CD14-positive monocyte (primary cell): ENCODE results near the gene KIAA1614. TPM values are rescaled to one million over a fixed set of nuclear protein-coding genes. Genes with fewer than 3 reads are reported as not detected.
A peak's percentile ranks its signal among the peaks of the same experiment; 100 is the strongest.

Source experiments
- DNase-seq, 3 donors: peaks; one replicate each; pipeline ENCODE4 v3.0.0-alpha.2; 2011 to 2022
- H2AFZ ChIP-seq: 2 replicates; pipeline ENCODE4 v1.6.0; 2012; ENCODE audit warnings: mild to moderate bottlenecking, low read depth, low read length, inconsistent platforms; ENCODE audit not compliant: insufficient read depth, poor library complexity, severe bottlenecking
- H3K27ac ChIP-seq, 2 donors: 1 replicate in 1 of 2; 2 replicates in 1 of 2; pipeline ENCODE4 v1.5.1; 2012 to 2013; ENCODE audit warnings: low read length in 2 of 2, control low read depth in 1 of 2, inconsistent platforms in 1 of 2, low read depth in 1 of 2, mild to moderate bottlenecking in 1 of 2
- H3K27me3 ChIP-seq, 2 donors: one replicate each; pipeline versions ENCODE4 v1.6.0 to v1.6.1; 2011 to 2013; ENCODE audit warnings: low read length in 2 of 2; ENCODE audit not compliant: control insufficient read depth in 2 of 2, insufficient read depth in 2 of 2
- H3K36me3 ChIP-seq, 2 donors: replicated peaks in 1 of 2; 1 replicate in 1 of 2; 2 replicates in 1 of 2; pipeline versions ENCODE4 v1.5.1 to v1.6.1; 2012 to 2013; ENCODE audit warnings: low read length in 2 of 2, control low read depth in 1 of 2, inconsistent platforms in 1 of 2, mild to moderate bottlenecking in 1 of 2; ENCODE audit not compliant: insufficient read depth in 2 of 2, control insufficient read depth in 1 of 2
- H3K4me1 ChIP-seq, 2 donors: 1 replicate in 1 of 2; 2 replicates in 1 of 2; pipeline versions ENCODE4 v1.5.1 to v1.6.1; 2012 to 2013; ENCODE audit warnings: low read length in 2 of 2, control low read depth in 1 of 2, inconsistent platforms in 1 of 2, mild to moderate bottlenecking in 1 of 2, moderate library complexity in 1 of 2; ENCODE audit not compliant: insufficient read depth in 2 of 2, control insufficient read depth in 1 of 2
- H3K4me2 ChIP-seq: replicated peaks from 2 replicates; pipeline ENCODE3; 2012; ENCODE audit warnings: low read length, moderate library complexity, mild to moderate bottlenecking; ENCODE audit not compliant: poor library complexity, severe bottlenecking; ENCODE audit errors: extremely low read depth
- H3K4me3 ChIP-seq, 3 experiments: fragments of 200-600 bp in 1 of 3; sonication (generic) in 1 of 3; replicated peaks in 1 of 3; 1 replicate in 2 of 3; 2 replicates in 1 of 3; pipeline ENCODE4 v1.5.1; 2011 to 2013; ENCODE audit warnings: low read length in 3 of 3, mild to moderate bottlenecking in 3 of 3, control low read depth in 2 of 3, low read depth in 2 of 3, inconsistent platforms in 1 of 3, moderate library complexity in 1 of 3
- H3K79me2 ChIP-seq: 2 replicates; pipeline ENCODE4 v1.6.0; 2012; ENCODE audit warnings: mild to moderate bottlenecking, control low read depth, inconsistent platforms, low read length, moderate library complexity; ENCODE audit not compliant: insufficient read depth
- H3K9ac ChIP-seq: 2 replicates; pipeline ENCODE4 v1.6.0; 2017; ENCODE audit warnings: low read length, mild to moderate bottlenecking; ENCODE audit not compliant: insufficient read depth, poor library complexity, severe bottlenecking
- H3K9me3 ChIP-seq, 2 donors: replicated peaks in 1 of 2; 1 replicate in 1 of 2; 2 replicates in 1 of 2; pipeline versions ENCODE4 v1.5.1 to v1.6.1; 2012 to 2013; ENCODE audit warnings: low read length in 2 of 2, control low read depth in 1 of 2; ENCODE audit not compliant: control insufficient read depth in 1 of 2, insufficient read depth in 1 of 2
- H4K20me1 ChIP-seq: 2 replicates; pipeline ENCODE4 v1.6.0; 2012; ENCODE audit warnings: mild to moderate bottlenecking, low read length, control low read depth, moderate library complexity; ENCODE audit not compliant: insufficient read depth
- H3K27ac Mint-ChIP-seq, 7 donors: one replicate each; pipeline ENCODE4 v1.8.0; 2020; ENCODE audit warnings: mild to moderate bottlenecking in 7 of 7, mixed read lengths in 7 of 7, moderate library complexity in 6 of 7, inconsistent platforms in 2 of 7
- H3K27me3 Mint-ChIP-seq, 3 donors: one replicate each; pipeline ENCODE4 v1.8.0; 2021 to 2022; ENCODE audit warnings: low read depth in 3 of 3, mild to moderate bottlenecking in 3 of 3, mixed read lengths in 3 of 3, moderate library complexity in 3 of 3, inconsistent platforms in 1 of 3
- H3K36me3 Mint-ChIP-seq, 2 donors: one replicate each; pipeline ENCODE4 v1.8.0; 2020; ENCODE audit warnings: mixed read lengths in 2 of 2, inconsistent platforms in 1 of 2, mild to moderate bottlenecking in 1 of 2
- H3K4me1 Mint-ChIP-seq: one replicate; pipeline ENCODE4 v1.8.0; 2020; ENCODE audit warnings: mild to moderate bottlenecking, mixed read lengths
- H3K4me3 Mint-ChIP-seq, 2 donors: one replicate each; pipeline ENCODE4 v1.8.0; 2020; ENCODE audit warnings: mild to moderate bottlenecking in 2 of 2, mixed read lengths in 2 of 2, moderate library complexity in 1 of 2
- H3K9me3 Mint-ChIP-seq, 7 donors: one replicate each; pipeline ENCODE4 v1.8.0; 2020 to 2022; ENCODE audit warnings: mixed read lengths in 7 of 7, mild to moderate bottlenecking in 6 of 7, moderate library complexity in 6 of 7, inconsistent platforms in 2 of 7
- WGBS: methylation state at CpG from one replicate; pipeline ENCODE4 v1.1.5; 2013; ENCODE audit warnings: missing lambda C conversion rate; ENCODE audit not compliant: insufficient coverage; 5-methylcytosine and 5-hydroxymethylcytosine counted together
- intact Hi-C, 2 donors: fragments of 100-400 bp; cut with micrococcal nuclease; formaldehyde crosslinking; loops; one replicate each; pipeline versions ENCODE4 v1.15.0 to v1.15.1; 2023
- polyA plus RNA-seq, 3 donors: library from polyadenylated mRNA; depleted of rRNA in 1 of 3; unstranded in 2 of 3; stranded (reverse) in 1 of 3; fragments of 300-500 nt in 2 of 3; fragments of >200 nt in 1 of 3; fragmentation: Illumina TruSeq in 2 of 3; gene quantifications; 1 replicate in 2 of 3; 2 replicates in 1 of 3; pipeline ENCODE4 v1.2.3, GENCODE V29; 2012 to 2021
- TF ChIP-seq, protein P1 (sequence below): fragments of 200-600 bp; IDR thresholded peaks from one replicate; pipeline ENCODE4 v1.8.0; 2022; ENCODE audit warnings: antibody characterized with exemption, mild to moderate bottlenecking

The KIAA1614 gene
- polyA plus RNA-seq, 3 donors = 0.08 TPM; not detected in 2

DNA sequence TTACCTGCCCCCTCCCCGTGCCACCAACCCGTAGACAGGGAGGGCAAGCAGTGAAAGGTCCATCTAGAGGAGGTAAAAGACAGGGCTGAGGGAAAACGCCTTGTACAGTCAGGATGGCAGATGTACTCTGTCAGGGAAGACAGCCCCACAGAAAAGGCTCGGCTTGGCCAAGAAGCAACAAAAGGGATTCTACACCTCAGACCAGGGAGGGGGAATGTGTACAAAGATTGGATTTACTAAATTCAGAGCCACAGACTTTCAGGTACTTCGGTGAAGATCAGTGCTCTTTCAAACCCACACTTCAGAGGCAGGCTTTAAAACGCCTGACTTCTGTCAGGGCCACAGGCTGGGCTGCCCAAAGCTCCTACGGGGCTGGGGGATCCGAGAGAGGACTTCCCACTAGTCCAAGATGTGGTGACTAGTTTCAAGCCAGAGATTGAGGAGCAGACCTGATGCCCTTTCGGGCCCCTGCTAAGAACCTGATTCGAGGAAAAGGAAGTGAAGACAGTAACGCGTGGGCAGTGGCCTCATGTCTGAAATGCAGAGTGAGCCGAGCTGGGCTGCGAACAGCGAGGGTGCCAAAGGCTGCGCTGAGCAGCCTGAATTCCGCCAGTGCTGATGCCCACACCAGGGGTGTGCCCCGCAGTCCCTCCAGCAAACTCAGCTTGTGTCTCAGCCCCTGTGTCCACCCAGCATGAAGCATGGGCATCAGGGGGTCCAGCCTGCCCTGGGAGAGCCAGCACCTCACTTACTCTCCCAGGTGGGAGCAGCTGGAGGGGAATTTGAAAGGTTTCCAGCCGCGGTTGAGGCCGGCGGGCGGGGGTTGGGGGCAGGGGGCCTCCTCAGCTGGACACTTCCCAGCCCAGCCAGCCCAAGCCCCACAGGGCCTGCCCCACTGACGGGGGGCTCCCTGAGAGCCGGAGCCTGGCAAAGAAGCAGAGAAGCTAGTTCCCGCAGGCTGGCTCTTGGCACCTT, 36.2 kb downstream of the KIAA1614 start:
- intact Hi-C loops = no loop called here
- H3K4me3 ChIP-seq = no peak overlapping the region
- H3K9me3 ChIP-seq = peaks cover 17 to 22% of the 10 kb centered on the region in 2 donors
- H3K79me2 ChIP-seq = no peaks in the 10 kb centered on the region
- Mint-ChIP-seq H3K36me3 (peaks cover 29 to 30% of the 10 kb centered on the region in 2 donors), H3K9me3 (peaks cover 14 to 29% (median 22%) of the 10 kb centered on the region in 7 donors), H3K27ac (peak overlapping the region in 3 of 7 donors; percentile 2 to 54 (median 25)), H3K27me3 (peaks cover 0 to 14% (median 9%) of the 10 kb centered on the region in 3 donors), H3K4me1 (peaks cover 6% of the 10 kb centered on the region), H3K4me3 (no peak overlapping the region)
- H3K27ac ChIP-seq = no peak overlapping the region
- peaks cover 19% of the 10 kb centered on the region for H4K20me1 ChIP-seq
- peaks cover 0 to 32% of the 10 kb centered on the region in 2 donors for H3K36me3 ChIP-seq
- H3K27me3 ChIP-seq = peaks cover 0 to 4% of the 10 kb centered on the region in 2 donors
- peaks cover 6 to 8% of the 10 kb centered on the region in 2 donors for H3K4me1 ChIP-seq
- no peak overlapping the region for H2AFZ ChIP-seq
- 71% methylated on average over 20 of the region's 26 CpGs for WGBS
- no peak for DNase-seq
- TF ChIP-seq, protein P1, sequence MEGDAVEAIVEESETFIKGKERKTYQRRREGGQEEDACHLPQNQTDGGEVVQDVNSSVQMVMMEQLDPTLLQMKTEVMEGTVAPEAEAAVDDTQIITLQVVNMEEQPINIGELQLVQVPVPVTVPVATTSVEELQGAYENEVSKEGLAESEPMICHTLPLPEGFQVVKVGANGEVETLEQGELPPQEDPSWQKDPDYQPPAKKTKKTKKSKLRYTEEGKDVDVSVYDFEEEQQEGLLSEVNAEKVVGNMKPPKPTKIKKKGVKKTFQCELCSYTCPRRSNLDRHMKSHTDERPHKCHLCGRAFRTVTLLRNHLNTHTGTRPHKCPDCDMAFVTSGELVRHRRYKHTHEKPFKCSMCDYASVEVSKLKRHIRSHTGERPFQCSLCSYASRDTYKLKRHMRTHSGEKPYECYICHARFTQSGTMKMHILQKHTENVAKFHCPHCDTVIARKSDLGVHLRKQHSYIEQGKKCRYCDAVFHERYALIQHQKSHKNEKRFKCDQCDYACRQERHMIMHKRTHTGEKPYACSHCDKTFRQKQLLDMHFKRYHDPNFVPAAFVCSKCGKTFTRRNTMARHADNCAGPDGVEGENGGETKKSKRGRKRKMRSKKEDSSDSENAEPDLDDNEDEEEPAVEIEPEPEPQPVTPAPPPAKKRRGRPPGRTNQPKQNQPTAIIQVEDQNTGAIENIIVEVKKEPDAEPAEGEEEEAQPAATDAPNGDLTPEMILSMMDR = no peak
- no peak overlapping the region for H3K4me2 ChIP-seq
- no peak overlapping the region for H3K9ac ChIP-seq

DNA sequence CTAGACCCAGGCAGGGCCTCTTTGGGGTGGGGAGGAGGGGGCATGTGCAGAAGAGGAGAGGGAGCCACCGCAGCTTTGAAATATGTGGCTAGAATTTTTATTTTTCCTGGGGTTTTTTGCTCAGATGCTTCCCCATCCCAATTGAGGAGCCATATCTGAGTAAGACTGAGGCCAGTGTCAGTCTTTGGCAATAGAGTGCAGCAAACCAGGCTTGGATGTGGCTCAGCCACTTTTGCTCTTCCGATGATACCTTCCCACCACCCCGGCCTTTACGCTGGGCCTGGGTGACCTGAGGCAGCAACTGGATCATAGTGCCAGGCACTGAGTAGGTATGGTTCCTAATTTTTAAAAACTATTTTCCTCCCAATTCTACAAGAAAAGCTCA, 36.9 kb downstream of the KIAA1614 start:
- peaks cover 17 to 22% of the 10 kb centered on the region in 2 donors for H3K9me3 ChIP-seq
- H3K27me3 Mint-ChIP-seq = peaks cover 0 to 14% (median 9%) of the 10 kb centered on the region in 3 donors
- TF ChIP-seq, protein P1 = no peak
- peaks cover 14 to 29% (median 22%) of the 10 kb centered on the region in 7 donors for H3K9me3 Mint-ChIP-seq
- peaks cover 22% of the 10 kb centered on the region for H4K20me1 ChIP-seq
- no peak overlapping the region for H2AFZ ChIP-seq
- H3K4me1 ChIP-seq = peaks cover 10 to 15% of the 10 kb centered on the region in 2 donors
- intact Hi-C loops = no loop called here
- H3K27me3 ChIP-seq = peaks cover 0 to 4% of the 10 kb centered on the region in 2 donors
- H3K27ac ChIP-seq = no peak overlapping the region
- peaks cover 30 to 32% of the 10 kb centered on the region in 2 donors for H3K36me3 Mint-ChIP-seq
- H3K4me1 Mint-ChIP-seq = peaks cover 10% of the 10 kb centered on the region
- H3K27ac Mint-ChIP-seq = peak overlapping the region in 1 of 7 donors; percentile 23
- no peaks in the 10 kb centered on the region for H3K79me2 ChIP-seq
- WGBS = 100% methylated on average over 1 of the region's 4 CpGs
- no peak overlapping the region for H3K4me3 Mint-ChIP-seq
- H3K4me3 ChIP-seq = no peak overlapping the region
- peaks cover 0 to 32% of the 10 kb centered on the region in 2 donors for H3K36me3 ChIP-seq
- DNase-seq = no peak
- H3K9ac ChIP-seq = no peak overlapping the region
- H3K4me2 ChIP-seq = no peak overlapping the region
